Measurements from ENCODE around the gene KLF13. TPM values are rescaled to one million over a fixed set of nuclear protein-coding genes. Genes with fewer than 3 reads are reported as not detected.

KLF13 gene
- total RNA-seq, 1 donor from 2014 or later, result 31.0 TPM

GRCh38 chr15:31397851-31398661 lies 71.4 kb downstream of the KLF13 start:
- Histone ChIP-seq H3K9me3 (ENCODE audit: insufficient read depth, low read depth, low read length) (no peaks in the 10 kb centered on the region), H3K9ac (ENCODE audit: low read length) (no peak overlapping the region), H2AFZ (ENCODE audit: low read depth, low read length) (no peak overlapping the region), H3K4me3 (ENCODE audit: insufficient read depth, low read depth, low read length) (no peak overlapping the region), H3K27ac (ENCODE audit: low read depth, low read length) (no peak overlapping the region), H3K36me3 (ENCODE audit: insufficient read depth, low read length) (no peaks in the 10 kb centered on the region), H3K4me2 (ENCODE audit: low read length) (no peak overlapping the region), H3K27me3 (ENCODE audit: insufficient read depth, low read length) (no peaks in the 10 kb centered on the region), H4K20me1 (ENCODE audit: insufficient read depth, low read length) (no peaks in the 10 kb centered on the region), H3K79me2 (ENCODE audit: insufficient read depth, low read length) (no peaks in the 10 kb centered on the region), H3K4me1 (ENCODE audit: insufficient read depth, low read length) (peaks cover 29% of the 10 kb centered on the region)
- no peak for FAIRE-seq
- Mint-ChIP-seq H3K4me1 (ENCODE audit: low read depth, unreplicated experiment) (peaks cover 14% of the 10 kb centered on the region), H3K9me3 (ENCODE audit: unreplicated experiment) (no peaks in the 10 kb centered on the region), H3K4me3 (ENCODE audit: unreplicated experiment) (no peak overlapping the region), H3K36me3 (ENCODE audit: low read depth, unreplicated experiment) (no peaks in the 10 kb centered on the region), H3K27me3 (ENCODE audit: low read depth, unreplicated experiment) (peaks cover 24% of the 10 kb centered on the region), H3K27ac (ENCODE audit: unreplicated experiment) (peak overlapping the region; percentile 69)
- no peak for DNase-seq (ENCODE audit: low read depth)
- TF ChIP-seq CTCF (IDR thresholded peaks at IDR 0.05; ENCODE audit: insufficient read depth, low read depth, low read length) (no peak), EZH2 (IDR thresholded peaks at IDR 0.05; ENCODE audit: insufficient read depth, low read length) (no peak)

- Mint-ChIP-seq H3K4me1 (ENCODE audit: low read depth, unreplicated experiment) (peaks cover 16% of the 10 kb centered on the region), H3K9me3 (ENCODE audit: unreplicated experiment) (no peaks in the 10 kb centered on the region), H3K27ac (ENCODE audit: unreplicated experiment) (no peak overlapping the region), H3K4me3 (ENCODE audit: unreplicated experiment) (no peak overlapping the region), H3K27me3 (ENCODE audit: low read depth, unreplicated experiment) (peaks cover 19% of the 10 kb centered on the region), H3K36me3 (ENCODE audit: low read depth, unreplicated experiment) (no peaks in the 10 kb centered on the region)
- Histone ChIP-seq H3K9ac (ENCODE audit: low read length) (no peak overlapping the region), H3K9me3 (ENCODE audit: insufficient read depth, low read depth, low read length) (peaks cover 1% of the 10 kb centered on the region), H3K79me2 (ENCODE audit: insufficient read depth, low read length) (no peaks in the 10 kb centered on the region), H3K36me3 (ENCODE audit: insufficient read depth, low read length) (no peaks in the 10 kb centered on the region), H2AFZ (ENCODE audit: low read depth, low read length) (no peak overlapping the region), H3K4me3 (ENCODE audit: insufficient read depth, low read depth, low read length) (no peak overlapping the region), H3K4me1 (ENCODE audit: insufficient read depth, low read length) (peaks cover 29% of the 10 kb centered on the region), H3K27me3 (ENCODE audit: insufficient read depth, low read length) (no peaks in the 10 kb centered on the region), H4K20me1 (ENCODE audit: insufficient read depth, low read length) (no peaks in the 10 kb centered on the region), H3K27ac (ENCODE audit: low read depth, low read length) (no peak overlapping the region), H3K4me2 (ENCODE audit: low read length) (no peak overlapping the region)
- TF ChIP-seq EZH2 (IDR thresholded peaks at IDR 0.05; ENCODE audit: insufficient read depth, low read length) (no peak), CTCF (IDR thresholded peaks at IDR 0.05; ENCODE audit: insufficient read depth, low read depth, low read length) (no peak)
- FAIRE-seq, result no peak
- no peak for DNase-seq (ENCODE audit: low read depth)
These were observed 72.2 kb downstream of the KLF13 start for GRCh38 chr15:31398677-31399301.

Measured in astrocyte (in vitro differentiated cells and primary cell).